ENCODE results near the gene FAM236A.
"Not testable (repeated sequence)": the region's sequence is repeated elsewhere in the genome, so short reads cannot be mapped to it uniquely, and the experiment has no call there.

Gene FAM236A

DNA sequence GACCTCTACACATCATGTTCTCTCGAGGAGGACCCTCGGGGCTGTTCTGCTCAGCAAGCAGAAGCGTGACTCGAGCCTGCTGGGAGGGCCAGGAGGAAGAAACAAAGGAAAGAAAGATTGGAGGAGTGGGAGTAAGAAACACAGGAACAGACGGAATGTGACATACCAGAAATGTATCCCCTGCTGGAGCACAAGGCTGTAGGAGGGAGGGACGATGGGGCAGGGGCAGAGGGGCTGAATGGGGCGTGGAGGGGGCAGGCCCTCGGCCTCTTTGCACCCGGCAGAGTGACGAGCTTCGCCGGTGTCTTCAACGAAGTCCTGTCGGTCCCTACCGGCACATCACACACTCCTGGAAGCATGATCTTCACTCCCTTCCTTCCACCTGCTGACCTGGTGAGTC is at the start of gene FAM236A:
TSS of gene FAM236A (plus strand) at position 301 of the 400 bp plus-strand sequence. CDS start at position 358, 57 bp downstream.
- not testable (repeated sequence) for H3K27ac Mint-ChIP-seq; DNase-seq (ENCODE audit: low spot score in 2 of 2); H3K9me3 Mint-ChIP-seq; H3K27me3 Mint-ChIP-seq; H3K36me3 Mint-ChIP-seq; H3K4me3 Mint-ChIP-seq; ATAC-seq (ENCODE audit: low read depth); H3K4me1 Mint-ChIP-seq

DNA sequence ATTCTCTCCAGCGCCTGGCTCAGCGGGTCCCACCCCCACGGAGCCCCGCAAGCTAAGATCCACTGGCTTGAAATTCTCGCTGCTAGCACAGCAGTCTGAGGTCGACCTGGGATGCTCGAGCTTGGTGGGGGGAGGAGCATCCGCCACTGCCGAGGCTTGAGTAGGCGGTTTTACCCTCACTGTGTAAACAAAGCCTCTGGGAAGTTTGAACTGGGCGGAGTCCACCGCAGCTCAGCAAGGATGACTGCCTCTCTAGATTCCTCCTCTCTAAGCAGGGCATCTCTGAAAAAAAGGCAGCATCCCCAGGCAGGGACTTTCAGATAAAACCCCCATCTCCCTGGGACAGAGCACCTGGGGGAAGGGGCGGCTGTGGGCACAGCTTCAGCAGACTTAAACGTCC is 48.3 kb upstream of the FAM236A start:
- DNase-seq (ENCODE audit: low spot score in 2 of 2); H3K27me3 Mint-ChIP-seq; H3K9me3 Mint-ChIP-seq; ATAC-seq (ENCODE audit: low read depth); H3K36me3 Mint-ChIP-seq; H3K4me1 Mint-ChIP-seq; H3K4me3 Mint-ChIP-seq; H3K27ac Mint-ChIP-seq: not testable (repeated sequence)

DNA sequence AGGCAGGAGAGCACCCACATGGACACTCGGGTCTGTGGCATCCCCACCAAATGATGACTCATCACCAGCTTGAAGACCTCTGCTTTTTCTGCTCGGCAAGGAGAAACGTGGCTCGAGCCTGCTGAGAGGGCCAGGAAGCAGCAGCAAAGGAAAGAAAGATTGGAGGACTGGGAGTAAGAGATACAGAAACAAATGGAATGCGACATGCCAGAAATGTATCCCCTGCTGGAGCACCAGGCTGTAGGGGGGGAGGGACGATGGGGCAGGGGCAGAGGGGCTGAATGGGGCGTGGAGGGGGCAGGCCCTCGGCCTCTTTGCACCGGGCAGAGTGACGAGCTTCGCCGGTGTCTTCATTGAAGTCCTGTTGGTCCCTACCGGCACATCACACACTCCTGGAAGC is 25.7 kb upstream of the FAM236A start, which contains the start of gene FAM236C:
TSS of gene FAM236C (plus strand) at position 301 of the 400 bp plus-strand sequence. CDS start 100 bp downstream, outside the sequence.
- not testable (repeated sequence) for H3K4me3 Mint-ChIP-seq; ATAC-seq (ENCODE audit: low read depth); H3K27me3 Mint-ChIP-seq; H3K27ac Mint-ChIP-seq; H3K4me1 Mint-ChIP-seq; DNase-seq (ENCODE audit: low spot score in 2 of 2); H3K36me3 Mint-ChIP-seq; H3K9me3 Mint-ChIP-seq

DNA sequence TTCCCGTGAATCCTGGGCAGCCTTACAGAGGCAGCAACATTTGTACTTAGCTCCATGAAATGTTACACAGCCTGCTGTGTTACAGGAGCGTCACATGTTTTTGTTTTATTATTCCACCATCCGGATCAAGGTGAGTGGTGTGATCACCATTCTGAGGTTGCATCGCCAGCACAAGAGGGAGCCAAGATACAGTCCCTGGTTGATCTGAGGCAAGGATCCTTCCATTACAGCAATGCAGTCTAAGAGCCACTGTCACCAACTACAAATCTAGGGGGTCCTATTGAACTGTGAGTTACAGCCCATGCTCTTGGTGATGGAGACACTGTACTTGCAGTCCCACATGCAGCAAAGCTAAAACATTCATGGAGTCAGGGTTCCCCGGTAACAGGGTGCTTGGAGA is 21.9 kb upstream of the FAM236A start:
- not testable (repeated sequence) for H3K9me3 Mint-ChIP-seq; ATAC-seq (ENCODE audit: low read depth); H3K4me1 Mint-ChIP-seq; H3K36me3 Mint-ChIP-seq; H3K27me3 Mint-ChIP-seq; DNase-seq (ENCODE audit: low spot score in 2 of 2); H3K27ac Mint-ChIP-seq; H3K4me3 Mint-ChIP-seq

DNA sequence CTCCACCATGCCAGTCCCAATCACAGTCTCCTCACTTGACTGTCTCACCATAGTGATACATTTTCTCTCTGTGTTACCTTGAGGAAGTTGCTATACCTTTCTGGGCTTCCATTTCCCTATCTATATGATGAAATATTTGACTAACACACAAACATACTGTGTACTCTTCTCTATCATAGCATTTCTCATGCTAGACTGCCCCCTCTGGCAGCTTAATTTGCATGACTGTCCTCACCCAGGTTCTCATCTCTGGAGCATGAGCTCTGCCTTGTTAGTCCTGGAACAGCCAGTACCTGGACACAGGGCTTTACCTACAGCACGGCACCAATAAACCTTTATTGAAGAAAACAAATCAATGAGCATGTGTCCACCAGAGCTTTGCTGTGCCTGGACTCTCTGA is 5.7 kb upstream of the FAM236A start:
- not testable (repeated sequence) for H3K27me3 Mint-ChIP-seq; H3K4me1 Mint-ChIP-seq; H3K4me3 Mint-ChIP-seq; H3K36me3 Mint-ChIP-seq; H3K9me3 Mint-ChIP-seq; ATAC-seq (ENCODE audit: low read depth); DNase-seq (ENCODE audit: low spot score in 2 of 2); H3K27ac Mint-ChIP-seq

DNA sequence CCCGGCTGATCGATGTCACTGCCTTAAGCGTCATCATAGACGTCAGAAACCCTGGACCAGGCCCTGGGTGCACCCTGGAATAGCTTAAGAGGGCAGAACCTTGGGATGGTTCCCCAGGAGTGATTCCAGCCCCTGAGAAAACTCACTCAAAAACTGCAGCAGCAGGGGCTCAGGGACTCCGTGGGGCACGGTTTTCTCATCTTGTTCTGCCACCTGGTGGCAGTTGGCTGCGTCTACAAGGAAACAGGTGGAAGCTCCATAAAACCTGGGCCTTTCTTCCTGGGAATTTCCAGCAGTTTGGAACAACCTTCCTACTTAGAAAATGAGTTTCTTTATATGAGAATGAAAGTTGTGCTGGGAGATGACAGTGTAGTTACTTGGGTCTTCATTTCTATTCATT is 1.6 kb upstream of the FAM236A start:
- not testable (repeated sequence) for H3K4me1 Mint-ChIP-seq; H3K4me3 Mint-ChIP-seq; H3K36me3 Mint-ChIP-seq; ATAC-seq (ENCODE audit: low read depth); H3K9me3 Mint-ChIP-seq; H3K27ac Mint-ChIP-seq; DNase-seq (ENCODE audit: low spot score in 2 of 2); H3K27me3 Mint-ChIP-seq

DNA sequence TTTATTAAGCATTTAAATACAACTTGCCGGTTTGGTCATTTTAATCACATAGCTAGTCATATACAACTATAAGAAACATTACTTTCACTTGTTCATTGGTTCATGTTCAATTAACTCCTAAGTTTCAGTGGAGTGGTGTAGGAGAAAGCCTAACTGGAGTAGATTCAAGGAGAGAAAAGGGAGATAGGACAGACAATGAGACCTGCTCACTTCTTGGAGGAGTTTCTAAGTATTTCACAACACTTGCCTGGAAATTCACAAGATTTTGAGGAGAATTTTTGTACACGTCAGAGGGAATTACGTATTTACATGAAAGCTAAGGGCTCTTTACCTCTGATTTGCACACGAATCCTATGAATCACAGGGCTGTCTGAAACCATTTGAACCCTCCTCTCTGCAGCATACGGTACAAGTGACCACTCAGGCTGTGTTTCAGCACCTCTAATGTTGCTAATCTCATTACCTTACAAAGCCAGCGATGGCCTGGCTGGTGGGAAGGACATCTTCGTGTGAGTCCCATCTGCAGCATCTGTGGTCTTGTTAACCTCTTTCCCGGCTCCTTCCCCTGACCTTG is 1.0 kb upstream of the FAM236A start:
- H3K4me1 Mint-ChIP-seq; DNase-seq (ENCODE audit: low spot score in 2 of 2); H3K36me3 Mint-ChIP-seq; H3K27me3 Mint-ChIP-seq; H3K4me3 Mint-ChIP-seq; H3K27ac Mint-ChIP-seq; ATAC-seq (ENCODE audit: low read depth); H3K9me3 Mint-ChIP-seq: not testable (repeated sequence)

DNA sequence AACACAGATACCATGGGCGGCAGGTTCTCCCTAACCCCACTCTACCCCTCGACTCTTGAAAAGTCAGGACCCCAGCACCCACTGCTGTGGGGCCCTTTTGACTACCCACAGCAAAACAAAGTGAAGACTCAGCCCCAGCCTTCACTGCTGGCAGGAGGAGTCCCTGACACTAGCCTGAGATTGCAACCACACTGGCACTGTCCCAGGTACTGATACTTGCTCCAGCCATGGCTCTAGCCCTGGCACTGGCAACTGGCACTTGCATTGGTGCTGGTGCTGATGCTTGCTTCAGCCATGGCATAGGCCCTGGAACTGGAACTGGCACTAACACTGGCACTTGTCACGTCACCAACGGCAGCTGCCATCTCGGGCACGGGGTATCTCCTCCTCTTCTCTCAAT is 4.3 kb downstream of the FAM236A start:
- not testable (repeated sequence) for H3K4me3 Mint-ChIP-seq; ATAC-seq (ENCODE audit: low read depth); DNase-seq (ENCODE audit: low spot score in 2 of 2); H3K27me3 Mint-ChIP-seq; H3K36me3 Mint-ChIP-seq; H3K27ac Mint-ChIP-seq; H3K4me1 Mint-ChIP-seq; H3K9me3 Mint-ChIP-seq

DNA sequence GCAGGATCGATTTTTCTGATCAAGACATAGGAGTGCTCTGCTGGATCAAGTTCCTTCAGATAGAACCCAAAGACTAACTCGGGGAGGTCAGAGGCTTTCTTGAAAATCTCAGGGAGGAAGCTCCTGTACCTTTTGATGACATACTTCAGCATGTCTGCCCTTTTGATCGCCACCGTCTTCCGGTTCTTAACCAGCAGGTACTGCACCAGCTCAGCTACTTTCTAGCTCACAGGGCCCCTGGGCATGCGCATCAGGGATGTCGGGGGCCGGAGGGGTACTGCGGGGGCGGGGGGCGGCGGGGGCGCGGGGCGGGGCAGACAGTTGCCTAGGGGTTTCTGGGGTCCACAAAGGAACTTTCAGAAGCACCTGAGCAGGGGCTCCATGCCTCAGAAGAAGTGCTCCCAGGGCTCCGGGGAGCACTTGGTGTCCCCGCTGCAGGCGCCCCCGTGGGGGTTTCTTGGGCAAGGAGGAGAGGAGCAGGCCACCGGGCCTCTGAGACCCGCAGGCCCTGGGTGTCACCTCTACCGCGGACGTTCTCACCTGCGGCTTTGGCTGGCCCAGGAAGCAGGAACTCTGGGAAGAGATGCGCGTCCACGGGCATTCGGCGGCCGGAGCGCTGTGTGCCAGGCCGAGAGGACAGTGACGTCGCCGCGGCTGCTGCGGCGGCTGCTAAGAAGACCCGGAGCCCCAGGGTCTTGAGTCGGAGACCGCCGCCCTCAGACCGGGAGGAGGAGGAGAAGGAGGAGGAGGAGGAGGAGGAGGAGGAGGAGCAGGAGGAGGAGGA is 5.2 kb downstream of the FAM236A start:
- H3K4me3 Mint-ChIP-seq; DNase-seq (ENCODE audit: low spot score in 2 of 2); H3K27me3 Mint-ChIP-seq; H3K36me3 Mint-ChIP-seq; H3K4me1 Mint-ChIP-seq; H3K9me3 Mint-ChIP-seq; H3K27ac Mint-ChIP-seq: not testable (repeated sequence)
- ATAC-seq (ENCODE audit: low read depth), result peak; percentile 79

DNA sequence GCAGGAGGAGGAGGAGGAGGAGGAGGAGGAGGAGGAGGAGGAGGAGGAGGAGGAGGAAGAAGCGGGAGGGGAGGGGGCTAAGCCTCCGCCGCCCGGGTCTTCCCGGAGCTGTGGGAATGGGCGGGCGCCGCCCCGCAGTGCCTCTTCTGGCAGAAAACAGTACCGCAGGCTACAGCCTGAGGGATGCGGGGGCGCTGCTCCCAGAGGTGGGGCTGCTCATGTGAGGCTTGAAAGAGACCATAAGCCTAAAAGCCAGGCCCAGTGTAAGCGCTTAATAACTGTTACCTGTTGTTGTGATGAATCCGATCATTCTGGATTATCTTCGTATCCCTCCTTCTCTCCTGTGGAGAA is 5.8 kb downstream of the FAM236A start, which contains the start of gene DMRTC1:
TSS of gene DMRTC1 (minus strand) at position 19 of the 351 bp plus-strand sequence. CDS start 68,143 bp downstream, outside the sequence.
- H3K9me3 Mint-ChIP-seq; DNase-seq (ENCODE audit: low spot score in 2 of 2); H3K27ac Mint-ChIP-seq; H3K36me3 Mint-ChIP-seq; H3K4me3 Mint-ChIP-seq; H3K4me1 Mint-ChIP-seq; H3K27me3 Mint-ChIP-seq: not testable (repeated sequence)
- ATAC-seq (ENCODE audit: low read depth), result peak; percentile 81

DNA sequence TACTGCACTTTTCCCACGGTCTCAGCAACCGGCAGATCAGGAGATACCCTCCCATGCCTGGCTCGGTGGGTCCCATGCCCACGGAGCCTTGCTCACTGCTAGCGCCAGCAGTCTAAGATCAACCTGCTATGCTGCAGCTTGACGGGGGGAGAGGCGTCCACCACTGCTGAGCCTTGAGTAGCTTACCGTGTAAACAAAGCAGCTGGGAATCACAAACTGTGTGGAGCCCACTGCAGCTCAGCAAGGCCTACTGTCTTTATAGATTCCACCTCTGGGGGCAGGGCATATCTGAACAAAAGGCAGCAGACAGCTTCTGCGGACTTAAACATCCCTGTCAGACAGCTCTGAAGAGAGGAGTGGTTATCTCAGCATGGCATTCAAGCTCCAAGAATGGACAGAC is 22.0 kb downstream of the FAM236A start:
- not testable (repeated sequence) for H3K36me3 Mint-ChIP-seq; H3K27me3 Mint-ChIP-seq; DNase-seq (ENCODE audit: low spot score in 2 of 2); H3K27ac Mint-ChIP-seq; H3K4me1 Mint-ChIP-seq; H3K4me3 Mint-ChIP-seq; ATAC-seq (ENCODE audit: low read depth); H3K9me3 Mint-ChIP-seq

DNA sequence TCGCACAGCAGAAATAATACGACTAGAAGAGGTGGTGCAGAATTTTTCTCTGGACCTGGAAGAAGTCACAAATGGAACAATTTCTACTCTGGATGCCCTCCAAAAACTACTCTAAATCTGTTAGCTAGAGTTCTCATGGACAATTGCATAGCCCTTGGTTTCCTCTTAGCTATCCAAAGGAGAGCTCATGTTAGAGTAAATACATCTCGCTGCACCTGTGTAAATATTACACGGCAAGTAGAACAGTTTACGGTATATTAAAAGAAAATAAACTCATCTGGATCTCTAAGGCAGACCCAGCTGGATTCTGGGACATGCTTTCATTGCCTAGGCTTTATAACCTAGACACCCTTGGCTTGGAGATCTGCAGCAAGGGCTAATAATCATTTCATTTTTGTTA is 33.9 kb downstream of the FAM236A start:
- H3K27me3 Mint-ChIP-seq; DNase-seq (ENCODE audit: low spot score in 2 of 2); H3K4me1 Mint-ChIP-seq; H3K27ac Mint-ChIP-seq; ATAC-seq (ENCODE audit: low read depth); H3K9me3 Mint-ChIP-seq; H3K36me3 Mint-ChIP-seq; H3K4me3 Mint-ChIP-seq: not testable (repeated sequence)

DNA sequence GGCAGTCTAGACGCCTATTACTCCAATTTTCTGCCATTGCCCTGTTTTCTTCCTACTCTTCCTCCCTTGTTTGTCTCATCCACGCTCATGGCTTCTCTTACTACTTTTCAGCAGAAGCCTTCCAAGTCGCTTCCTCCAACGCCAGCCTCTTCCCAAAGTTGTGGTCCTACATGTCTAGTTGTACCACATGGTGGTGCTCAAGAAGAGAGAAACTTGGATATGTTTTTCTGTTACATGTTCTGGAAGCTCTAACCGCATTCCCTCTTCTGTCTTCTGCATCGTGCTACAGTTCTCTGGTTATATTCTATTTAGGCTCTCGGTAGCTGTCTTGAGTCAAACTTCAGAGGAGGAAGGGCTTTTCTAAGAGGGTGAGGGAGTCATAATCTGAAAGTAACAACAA is 36.9 kb downstream of the FAM236A start:
- H3K9me3 Mint-ChIP-seq; H3K4me3 Mint-ChIP-seq; H3K36me3 Mint-ChIP-seq; ATAC-seq (ENCODE audit: low read depth); H3K27ac Mint-ChIP-seq; DNase-seq (ENCODE audit: low spot score in 2 of 2); H3K4me1 Mint-ChIP-seq; H3K27me3 Mint-ChIP-seq: not testable (repeated sequence)

DNA sequence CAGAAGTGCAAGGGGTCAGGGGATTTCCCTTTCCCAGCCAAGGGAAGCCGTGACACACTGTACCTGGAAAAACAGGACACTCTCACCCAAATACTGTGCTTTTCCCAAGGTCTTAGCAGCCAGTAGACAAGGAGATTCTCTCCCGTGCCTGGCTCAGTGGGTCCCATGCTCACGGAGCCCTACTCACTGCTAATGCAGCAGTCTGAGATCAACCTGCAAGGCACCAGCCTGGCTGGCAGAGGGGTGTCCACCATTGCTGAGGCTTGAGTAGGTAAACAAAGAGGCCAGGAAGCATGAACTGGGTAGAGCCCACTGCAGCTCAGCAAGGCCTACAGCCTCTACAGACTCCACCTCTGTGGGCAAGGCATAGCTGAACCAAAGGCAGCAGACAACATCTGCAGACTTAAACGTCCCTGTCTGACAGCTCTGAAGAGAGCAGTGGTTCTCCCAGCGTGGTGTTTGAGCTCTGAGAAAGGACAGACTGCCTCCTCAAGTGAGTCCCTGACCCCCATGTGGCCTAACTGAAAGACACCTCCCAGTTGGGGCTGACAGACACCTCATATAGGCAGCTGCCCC is 43.0 kb downstream of the FAM236A start:
- H3K27ac Mint-ChIP-seq; H3K27me3 Mint-ChIP-seq; H3K36me3 Mint-ChIP-seq; ATAC-seq (ENCODE audit: low read depth); H3K4me1 Mint-ChIP-seq; H3K9me3 Mint-ChIP-seq; DNase-seq (ENCODE audit: low spot score in 2 of 2); H3K4me3 Mint-ChIP-seq: not testable (repeated sequence)
